HG03354 (cell line): ENCODE data around the gene TGFBR2.

Experiments
- ATAC-seq: cut with Tn5 transposase; IDR thresholded peaks from one replicate; pipeline ENCODE4 v1.9.1; 2021; ENCODE audit warnings: mild to moderate bottlenecking; ENCODE audit not compliant: unreplicated experiment, poor library complexity, severe bottlenecking

The TGFBR2 gene

DNA sequence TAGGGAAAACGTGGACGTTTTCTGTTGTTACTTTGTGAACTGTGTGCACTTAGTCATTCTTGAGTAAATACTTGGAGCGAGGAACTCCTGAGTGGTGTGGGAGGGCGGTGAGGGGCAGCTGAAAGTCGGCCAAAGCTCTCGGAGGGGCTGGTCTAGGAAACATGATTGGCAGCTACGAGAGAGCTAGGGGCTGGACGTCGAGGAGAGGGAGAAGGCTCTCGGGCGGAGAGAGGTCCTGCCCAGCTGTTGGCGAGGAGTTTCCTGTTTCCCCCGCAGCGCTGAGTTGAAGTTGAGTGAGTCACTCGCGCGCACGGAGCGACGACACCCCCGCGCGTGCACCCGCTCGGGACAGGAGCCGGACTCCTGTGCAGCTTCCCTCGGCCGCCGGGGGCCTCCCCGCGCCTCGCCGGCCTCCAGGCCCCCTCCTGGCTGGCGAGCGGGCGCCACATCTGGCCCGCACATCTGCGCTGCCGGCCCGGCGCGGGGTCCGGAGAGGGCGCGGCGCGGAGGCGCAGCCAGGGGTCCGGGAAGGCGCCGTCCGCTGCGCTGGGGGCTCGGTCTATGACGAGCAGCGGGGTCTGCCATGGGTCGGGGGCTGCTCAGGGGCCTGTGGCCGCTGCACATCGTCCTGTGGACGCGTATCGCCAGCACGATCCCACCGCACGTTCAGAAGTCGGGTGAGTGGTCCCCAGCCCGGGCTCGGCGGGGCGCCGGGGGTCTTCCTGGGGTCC, at the start of gene TGFBR2:
Gene TGFBR2 (plus strand): TSS at position 301 of the 731 bp plus-strand sequence. CDS start 283 bp downstream, at position 584.
- peak; percentile 85 for ATAC-seq

DNA sequence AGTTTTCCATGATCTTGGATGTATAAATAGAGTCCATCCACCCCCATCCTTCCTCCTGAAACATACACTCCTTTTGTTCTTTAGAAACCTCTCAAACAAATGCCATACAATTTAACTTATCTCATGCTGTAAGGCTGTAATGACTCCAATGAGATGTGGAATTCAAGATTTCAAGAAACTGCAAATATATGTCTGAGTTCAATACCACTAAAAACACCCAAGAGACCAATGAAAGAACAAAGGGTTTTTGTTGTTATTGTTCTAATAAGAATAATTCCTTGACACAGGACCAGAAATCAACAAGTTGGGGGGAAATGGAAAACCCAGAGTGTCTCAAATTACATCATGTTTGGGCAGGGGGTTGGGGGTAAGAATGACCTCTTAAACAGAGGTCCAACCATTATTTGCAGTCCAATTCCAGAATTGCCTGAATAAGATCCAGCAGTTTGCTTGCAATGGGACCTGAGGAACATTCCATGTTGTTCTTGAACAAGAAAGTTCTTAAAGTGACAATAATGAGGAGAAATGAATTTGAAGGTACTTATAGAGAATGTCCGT, 48.6 kb upstream of the TGFBR2 start:
- no peak for ATAC-seq

DNA sequence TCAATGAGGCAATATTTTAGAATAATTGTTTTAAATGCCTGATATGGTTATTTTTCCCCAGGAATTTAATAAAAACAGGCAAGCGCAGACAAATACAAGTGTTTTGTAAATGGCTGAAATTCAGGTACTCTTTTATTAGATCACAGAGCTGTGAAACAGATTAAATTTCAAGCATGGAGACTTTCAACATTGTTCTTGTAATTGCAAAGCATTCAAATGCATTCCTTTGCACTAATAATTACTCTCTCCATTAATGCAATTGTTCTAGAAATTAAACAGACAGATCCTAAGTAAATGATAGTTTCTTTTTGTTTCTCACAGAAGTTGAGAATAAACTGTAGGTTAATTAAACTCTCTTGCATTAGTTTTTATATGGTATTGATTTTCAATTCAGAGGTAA, 42.4 kb upstream of the TGFBR2 start:
- no peak for ATAC-seq

GRCh38 chr3:30567139-30567753, 39.2 kb upstream of the TGFBR2 start:
- no peak for ATAC-seq

GRCh38 chr3:30576946-30577345, 29.5 kb upstream of the TGFBR2 start:
- no peak for ATAC-seq

- ATAC-seq, result peak; percentile 91
Measured at GRCh38 chr3:30577788-30578187, 28.6 kb upstream of the TGFBR2 start.

DNA sequence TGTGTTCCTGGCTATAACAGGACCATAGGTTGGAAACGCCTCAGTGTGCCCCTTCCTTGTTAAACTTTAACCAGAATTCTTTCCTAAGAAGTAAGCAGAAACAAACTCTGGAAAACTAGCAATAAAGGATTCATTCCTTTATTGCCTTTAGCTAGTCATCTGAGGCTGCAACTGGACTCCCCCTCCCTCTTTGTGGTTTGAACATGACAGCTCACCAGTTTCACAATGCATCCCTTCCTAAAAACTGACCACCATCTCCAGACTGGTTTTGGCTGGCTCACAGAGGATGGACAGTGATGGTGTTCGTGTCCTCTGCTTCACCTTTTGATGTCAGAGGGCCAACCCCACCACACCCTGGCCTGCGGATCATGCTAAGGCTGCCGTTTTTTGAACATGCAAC, 27.9 kb upstream of the TGFBR2 start:
- ATAC-seq, result peak; percentile 35

GRCh38 chr3:30578986-30579579, 27.3 kb upstream of the TGFBR2 start:
- ATAC-seq, result peak; percentile 46

DNA sequence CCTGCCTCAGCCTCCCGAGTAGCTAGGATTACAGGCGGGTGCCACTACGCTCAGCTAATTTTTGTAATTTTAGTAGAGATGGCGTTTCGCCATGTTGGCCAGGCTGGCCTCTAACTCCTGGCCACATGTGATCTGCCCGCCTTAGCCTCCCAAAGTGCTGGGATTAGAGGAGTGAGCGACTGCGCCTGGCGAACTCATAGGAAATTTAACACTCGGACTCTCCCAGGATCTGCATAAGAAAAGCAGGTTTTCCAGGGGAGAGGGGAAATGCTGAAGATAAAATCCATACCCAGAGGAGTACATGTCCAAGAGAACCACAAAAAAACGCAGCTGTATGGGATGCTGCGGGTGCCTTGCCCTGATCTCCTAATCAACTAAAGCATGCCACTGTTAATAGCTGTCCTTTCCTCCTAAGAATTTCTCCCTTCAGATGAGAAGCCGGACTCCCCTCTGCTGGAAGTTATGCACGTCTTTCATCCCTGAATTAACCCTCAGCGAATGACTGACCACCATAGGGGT, 25.3 kb upstream of the TGFBR2 start:
- ATAC-seq, result no peak

GRCh38 chr3:30581982-30582381, 24.4 kb upstream of the TGFBR2 start:
- no peak for ATAC-seq

GRCh38 chr3:30583973-30584372, 22.4 kb upstream of the TGFBR2 start:
- ATAC-seq, result no peak

GRCh38 chr3:30585654-30586053, 20.7 kb upstream of the TGFBR2 start:
- no peak for ATAC-seq

DNA sequence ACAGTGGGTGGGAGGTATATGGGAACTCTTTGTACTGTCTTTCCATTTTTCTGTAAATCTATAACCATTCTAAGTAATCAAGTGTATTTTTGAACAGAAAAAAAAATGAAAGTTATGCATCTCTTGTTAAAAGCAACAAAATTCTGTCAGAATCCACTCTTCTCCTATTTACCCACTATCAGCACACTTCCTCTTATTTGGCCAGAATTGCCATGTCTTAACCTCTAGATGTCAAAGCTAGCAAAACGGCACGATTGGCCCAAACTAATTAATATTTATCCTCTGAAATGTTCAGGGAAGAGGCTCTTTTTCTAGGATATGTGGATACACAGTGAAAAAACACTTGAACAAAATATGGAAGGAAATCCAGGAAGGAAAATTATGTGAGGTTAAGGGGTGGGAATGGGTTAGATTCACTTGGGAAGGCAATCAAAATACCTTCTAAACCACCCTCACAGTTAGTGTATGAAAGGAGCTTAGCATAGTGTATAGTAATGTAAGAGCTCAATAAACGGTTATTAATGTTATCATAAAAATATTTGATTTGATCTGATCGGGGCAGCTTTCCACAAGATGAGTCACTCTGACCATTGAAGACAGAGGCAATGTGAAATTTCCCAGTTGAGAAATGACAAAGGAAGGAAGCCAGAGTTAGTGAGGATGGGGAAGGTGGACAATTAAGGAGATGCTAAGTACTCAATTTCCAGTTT, 20.1 kb upstream of the TGFBR2 start:
- ATAC-seq, result no peak

DNA sequence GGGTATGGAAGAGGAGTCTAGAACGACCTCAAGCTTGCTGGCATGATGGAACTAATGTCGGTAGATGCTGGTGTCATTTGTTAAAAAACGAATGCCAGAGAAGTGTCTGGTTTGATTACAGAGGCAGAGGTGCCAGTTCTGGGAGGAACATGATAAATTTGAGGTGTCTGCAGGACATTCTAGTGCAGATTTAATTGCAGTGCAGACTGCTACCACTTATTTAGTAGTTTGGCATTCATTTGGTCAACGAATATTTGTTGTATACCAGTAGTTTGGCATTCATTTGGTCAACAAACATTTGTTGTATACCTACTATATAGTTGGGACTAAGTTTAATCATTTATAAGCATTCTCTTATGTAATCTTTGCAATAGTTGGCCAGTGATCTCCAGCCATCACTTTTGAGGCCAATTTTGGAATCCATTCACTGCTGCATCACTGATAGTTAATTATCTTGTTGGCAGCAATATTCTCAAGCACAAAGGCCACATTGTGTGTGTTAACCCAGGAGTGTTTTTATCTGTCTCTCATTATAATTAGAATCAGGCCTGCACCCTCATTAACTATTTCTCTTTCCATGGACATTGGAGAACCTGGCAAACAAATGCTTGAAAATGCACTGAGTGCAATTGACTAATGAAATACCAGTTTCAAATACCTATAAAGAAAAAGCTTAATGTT, 19.5 kb upstream of the TGFBR2 start:
- no peak for ATAC-seq

DNA sequence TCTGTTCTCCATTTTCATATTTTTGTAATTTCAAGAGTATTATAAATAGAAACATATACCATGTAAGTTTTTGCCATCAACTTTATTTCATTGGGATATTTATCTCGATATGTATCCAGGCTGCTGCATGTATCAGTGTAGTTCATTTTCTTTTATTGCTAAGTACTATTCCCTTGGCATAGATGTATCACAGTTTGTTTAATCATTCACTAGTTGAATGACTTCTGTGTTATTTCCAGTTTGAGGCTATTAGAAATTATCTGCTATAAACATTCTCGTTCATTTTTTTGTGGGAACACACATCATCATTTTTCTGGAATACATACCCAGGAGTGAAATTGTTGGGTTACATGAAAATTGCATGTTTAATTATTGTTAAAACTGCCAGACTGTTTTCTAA, 18.5 kb upstream of the TGFBR2 start:
- ATAC-seq, result no peak

DNA sequence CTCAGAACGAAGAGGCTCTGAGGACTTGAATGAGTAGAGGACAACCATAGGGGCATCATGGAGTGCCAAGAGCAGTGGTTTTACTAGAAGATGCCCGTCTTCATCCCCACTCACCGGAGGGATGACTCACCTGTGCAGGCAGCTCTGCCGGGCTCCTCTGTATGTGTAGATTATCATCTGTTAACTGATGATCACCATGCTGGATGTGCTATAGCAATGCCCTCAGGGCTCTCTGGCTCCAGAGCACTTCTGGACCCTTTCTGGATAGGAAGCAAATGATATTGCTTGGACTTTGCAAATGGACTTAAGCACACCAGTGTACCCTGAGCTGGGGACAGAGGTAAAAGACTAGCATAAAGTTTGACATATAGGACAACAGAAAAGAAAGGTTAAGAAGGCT, 10.2 kb upstream of the TGFBR2 start:
- ATAC-seq, result no peak

DNA sequence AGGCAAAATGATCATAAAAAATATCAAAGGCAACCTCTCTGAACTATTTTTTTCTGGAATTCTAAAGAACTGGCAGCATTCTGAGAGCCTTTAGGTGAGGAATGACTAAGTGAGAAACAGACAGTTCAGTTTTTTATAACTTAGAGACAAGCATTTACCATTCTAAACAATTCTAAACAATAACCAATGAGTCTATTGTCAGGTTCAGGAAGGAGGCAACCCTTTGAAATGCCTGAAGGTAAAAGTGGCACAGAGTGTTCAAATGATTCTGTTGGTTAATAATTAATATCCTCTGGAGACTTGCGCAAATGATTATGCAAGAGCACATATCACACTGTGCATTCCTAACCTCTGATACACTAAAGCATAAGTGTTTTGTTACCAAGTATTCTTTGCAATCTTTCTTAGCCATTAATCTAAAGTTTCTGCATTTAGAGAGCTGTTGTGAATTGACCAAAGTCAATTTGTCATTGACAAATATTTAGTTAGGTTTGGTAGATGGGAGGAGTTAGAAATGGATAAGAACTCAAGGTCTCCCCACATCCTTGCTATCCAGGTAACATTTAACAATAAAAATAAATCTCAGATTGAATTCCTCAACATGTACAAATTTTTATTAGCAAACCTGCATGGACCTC, 9.2 kb upstream of the TGFBR2 start:
- ATAC-seq, result no peak

- no peak for ATAC-seq
Measured at GRCh38 chr3:30597769-30598134, 8.6 kb upstream of the TGFBR2 start.
